ENCODE data around the gene TMEFF2.

TMEFF2 gene

DNA sequence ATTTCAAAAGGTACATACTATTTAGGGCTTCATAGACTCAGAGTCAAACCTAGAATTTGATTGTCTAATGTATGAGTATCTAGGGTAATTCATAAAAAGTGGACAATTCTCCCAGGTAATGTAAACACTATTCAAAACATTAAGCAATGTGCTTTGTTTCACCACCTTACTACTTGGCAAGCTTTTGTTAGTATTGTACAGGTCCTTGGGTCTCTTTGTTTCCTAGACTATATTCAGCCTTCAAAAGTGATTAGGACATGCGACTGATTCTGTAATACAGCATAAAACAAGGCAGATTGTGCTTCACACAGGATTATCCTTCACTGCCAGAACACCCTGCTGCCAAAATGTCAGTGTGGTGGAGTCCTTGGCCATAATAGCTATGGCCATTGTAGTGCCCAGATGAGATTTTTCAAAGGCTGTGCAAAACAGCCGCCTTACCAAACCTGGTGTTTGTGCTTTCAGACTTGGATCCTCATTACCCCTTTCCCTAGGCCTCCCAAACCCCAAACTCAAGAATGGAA, 257.8 kb downstream of the TMEFF2 start:
- POLR2A ChIA-PET: no interaction called here
- DNase-seq (ENCODE audit: low read depth, low spot score): no peak
- CTCF ChIA-PET: no interaction called here
- TF ChIP-seq, protein P1, sequence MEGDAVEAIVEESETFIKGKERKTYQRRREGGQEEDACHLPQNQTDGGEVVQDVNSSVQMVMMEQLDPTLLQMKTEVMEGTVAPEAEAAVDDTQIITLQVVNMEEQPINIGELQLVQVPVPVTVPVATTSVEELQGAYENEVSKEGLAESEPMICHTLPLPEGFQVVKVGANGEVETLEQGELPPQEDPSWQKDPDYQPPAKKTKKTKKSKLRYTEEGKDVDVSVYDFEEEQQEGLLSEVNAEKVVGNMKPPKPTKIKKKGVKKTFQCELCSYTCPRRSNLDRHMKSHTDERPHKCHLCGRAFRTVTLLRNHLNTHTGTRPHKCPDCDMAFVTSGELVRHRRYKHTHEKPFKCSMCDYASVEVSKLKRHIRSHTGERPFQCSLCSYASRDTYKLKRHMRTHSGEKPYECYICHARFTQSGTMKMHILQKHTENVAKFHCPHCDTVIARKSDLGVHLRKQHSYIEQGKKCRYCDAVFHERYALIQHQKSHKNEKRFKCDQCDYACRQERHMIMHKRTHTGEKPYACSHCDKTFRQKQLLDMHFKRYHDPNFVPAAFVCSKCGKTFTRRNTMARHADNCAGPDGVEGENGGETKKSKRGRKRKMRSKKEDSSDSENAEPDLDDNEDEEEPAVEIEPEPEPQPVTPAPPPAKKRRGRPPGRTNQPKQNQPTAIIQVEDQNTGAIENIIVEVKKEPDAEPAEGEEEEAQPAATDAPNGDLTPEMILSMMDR (IDR thresholded peaks at IDR 0.05; ENCODE audit: insufficient read depth, low read length, missing control alignments): no peak
- no peak overlapping the region for H3K4me3 ChIP-seq (ENCODE audit: low read depth, low read length)

DNA sequence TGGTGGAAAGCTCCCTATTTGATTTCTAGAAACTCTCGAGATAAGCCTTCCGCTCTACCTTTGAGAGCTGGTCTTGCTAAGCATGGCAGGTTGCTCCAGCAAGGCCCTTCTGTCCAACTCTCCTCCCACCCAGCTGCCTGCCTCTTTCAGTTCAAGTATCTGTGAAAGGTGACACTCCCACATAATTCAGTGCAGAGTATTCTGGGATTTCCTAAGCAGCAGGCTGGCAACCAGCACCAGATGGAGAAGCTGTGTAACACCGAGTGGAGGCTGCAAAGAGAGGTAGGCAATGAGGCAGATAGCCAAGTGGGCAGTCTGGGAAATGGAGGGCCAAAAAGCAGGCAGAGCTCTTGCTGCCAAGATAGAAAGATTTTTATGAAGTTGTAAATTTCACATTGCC, 259.5 kb downstream of the TMEFF2 start:
- H3K4me3 ChIP-seq (ENCODE audit: low read depth, low read length): no peak overlapping the region
- POLR2A ChIA-PET: no interaction called here
- CTCF ChIA-PET: interaction anchor here (0.6 to 1.1 kb wide), 2 partner anchors 11 to 227 kb away, joined by 3 read pairs; no protein-coding TSS in a partner anchor

DNA sequence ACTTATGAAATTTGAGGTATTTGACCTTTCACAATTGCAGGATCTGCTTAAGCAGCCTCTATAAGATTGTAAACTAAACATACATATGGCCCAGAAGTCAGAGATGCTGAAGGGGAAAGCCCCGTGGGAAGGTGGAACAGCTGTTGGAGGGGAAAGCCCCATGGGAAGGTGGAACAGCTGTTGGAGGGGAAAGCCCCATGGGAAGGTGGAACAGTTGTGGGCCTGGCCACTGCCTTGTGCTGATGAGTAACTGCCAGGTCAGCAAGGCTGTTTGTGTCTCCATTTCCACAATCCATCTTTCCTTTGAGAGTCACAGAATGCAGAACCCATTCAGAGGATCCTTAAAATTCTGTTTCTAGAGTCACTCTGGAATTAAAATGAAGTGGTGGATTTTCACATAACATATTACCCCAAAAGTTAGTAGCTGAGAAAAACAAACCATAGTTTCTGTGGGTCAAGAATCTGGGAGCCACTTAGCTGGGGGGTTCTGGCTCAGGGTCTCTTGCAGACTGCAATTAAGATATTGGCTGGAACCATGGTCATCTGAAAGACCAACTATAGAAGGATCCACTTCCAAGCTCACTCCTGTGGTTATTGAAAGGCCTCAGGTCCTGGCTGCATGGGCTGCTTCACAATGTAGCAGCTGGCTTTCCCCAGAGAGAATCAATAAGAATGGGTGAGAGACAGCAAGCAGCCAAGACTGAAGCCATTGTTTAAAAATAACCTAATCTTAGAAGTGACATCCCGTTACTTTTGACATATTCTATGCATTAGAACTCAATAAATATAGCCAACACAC, 261.2 kb downstream of the TMEFF2 start:
- TF ChIP-seq, protein P1 (IDR thresholded peaks at IDR 0.05; ENCODE audit: insufficient read depth, low read length, missing control alignments): no peak
- DNase-seq (ENCODE audit: low read depth, low spot score): no peak
- CTCF ChIA-PET: interaction anchor here (2.0 kb wide), 1 partner anchor 9 kb away, joined by 5 read pairs; no protein-coding TSS in a partner anchor
- no peak overlapping the region for H3K4me3 ChIP-seq (ENCODE audit: low read depth, low read length)
- POLR2A ChIA-PET: no interaction called here

More for the DNA sequence above, 259.5 kb downstream of the TMEFF2 start:
- no peak for DNase-seq (ENCODE audit: low read depth, low spot score)
- TF ChIP-seq, protein P1 (IDR thresholded peaks at IDR 0.05; ENCODE audit: insufficient read depth, low read length, missing control alignments): no peak

DNA sequence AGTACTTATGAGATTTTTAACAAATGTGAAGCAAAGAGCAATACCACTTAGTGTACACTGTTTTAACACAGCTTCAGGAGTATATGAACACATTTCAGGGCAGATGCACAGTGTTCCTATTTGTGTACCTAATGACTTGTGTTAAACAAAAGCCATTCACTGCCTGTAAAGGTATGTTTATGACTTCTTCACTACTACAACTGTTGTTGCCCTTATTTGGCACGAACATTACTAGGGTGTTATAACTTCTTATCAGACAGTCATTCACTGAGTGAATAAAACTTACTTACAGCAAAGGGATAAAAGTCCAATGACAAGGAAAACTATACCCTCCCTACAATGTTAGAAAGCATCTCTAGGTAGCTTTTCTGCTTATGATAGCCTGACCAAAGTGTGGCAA, 262.4 kb downstream of the TMEFF2 start:
- ChIA-PET CTCF (interaction anchor here (2.0 kb wide), 1 partner anchor 10 kb away, joined by 5 read pairs; no protein-coding TSS in a partner anchor), POLR2A (no interaction called here)

DNA sequence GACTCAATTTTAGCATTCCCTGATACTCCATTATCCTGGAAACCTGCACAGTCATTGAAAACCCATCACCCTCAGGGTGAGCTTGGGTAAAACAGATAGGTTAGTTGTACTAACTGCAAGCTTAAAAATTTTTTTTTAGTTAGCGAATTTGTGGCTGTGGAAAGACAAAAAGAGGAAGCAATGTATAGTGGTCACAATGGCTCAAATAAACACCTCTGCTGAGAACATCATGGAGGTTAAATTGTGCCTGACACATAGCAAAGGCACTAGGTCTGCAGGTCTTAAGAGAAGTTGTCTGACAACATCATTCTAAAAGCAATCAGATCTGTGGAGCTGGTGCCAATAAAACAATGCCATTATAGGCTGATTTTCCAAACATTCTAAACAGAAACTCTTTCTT, 263.4 kb downstream of the TMEFF2 start:
- no peak for DNase-seq (ENCODE audit: low read depth, low spot score)
- no peak overlapping the region for H3K4me3 ChIP-seq (ENCODE audit: low read depth, low read length)
- ChIA-PET CTCF (no interaction called here), POLR2A (no interaction called here)
- TF ChIP-seq, protein P1 (IDR thresholded peaks at IDR 0.05; ENCODE audit: insufficient read depth, low read length, missing control alignments): no peak

More for the DNA sequence above, 262.4 kb downstream of the TMEFF2 start:
- H3K4me3 ChIP-seq (ENCODE audit: low read depth, low read length): no peak overlapping the region
- TF ChIP-seq, protein P1 (IDR thresholded peaks at IDR 0.05; ENCODE audit: insufficient read depth, low read length, missing control alignments): no peak
- DNase-seq (ENCODE audit: low read depth, low spot score): no peak

DNA sequence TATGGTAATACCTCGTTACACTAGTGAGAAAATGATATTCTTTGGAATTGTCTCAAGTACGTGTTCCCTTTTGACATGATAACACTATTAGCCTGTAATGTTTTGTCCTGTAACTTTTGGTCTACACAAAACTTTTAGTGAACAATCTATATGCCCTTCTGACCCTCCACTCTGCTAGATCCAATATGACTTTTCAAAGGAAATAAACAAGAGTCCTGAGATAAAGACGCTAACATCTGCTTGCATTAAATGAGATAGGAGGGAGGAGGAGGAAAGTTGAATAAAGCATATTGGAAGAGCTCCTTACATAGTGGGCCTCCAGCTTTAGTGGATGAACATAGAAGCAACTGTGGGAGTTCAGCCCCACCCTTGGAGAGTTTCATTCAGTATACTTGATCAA, 264.5 kb downstream of the TMEFF2 start:
- POLR2A ChIA-PET: no interaction called here
- CTCF ChIA-PET: no interaction called here
- no peak overlapping the region for H3K4me3 ChIP-seq (ENCODE audit: low read depth, low read length)
- TF ChIP-seq, protein P1 (IDR thresholded peaks at IDR 0.05; ENCODE audit: insufficient read depth, low read length, missing control alignments): no peak
- no peak for DNase-seq (ENCODE audit: low read depth, low spot score)
